HUES48 (cell line): ENCODE data around the gene C1orf50.

Experiments used
- H3K27ac ChIP-seq: one replicate; pipeline ENCODE4 v1.7.0; 2013; ENCODE audit warnings: low read depth, low read length, inconsistent platforms
- H3K27me3 ChIP-seq: 2 replicates; pipeline ENCODE4 v1.6.1; 2013; ENCODE audit warnings: mild to moderate bottlenecking, low read length; ENCODE audit not compliant: control insufficient read depth, insufficient read depth
- H3K36me3 ChIP-seq: 2 replicates; pipeline ENCODE4 v1.6.1; 2013; ENCODE audit warnings: low read length; ENCODE audit not compliant: control insufficient read depth, insufficient read depth
- H3K4me1 ChIP-seq: 2 replicates; pipeline ENCODE4 v1.6.1; 2013; ENCODE audit warnings: mild to moderate bottlenecking, low read length; ENCODE audit not compliant: control insufficient read depth, insufficient read depth
- H3K4me3 ChIP-seq: 2 replicates; pipeline ENCODE4 v1.5.1; 2013; ENCODE audit warnings: mild to moderate bottlenecking, low read depth, low read length
- H3K9ac ChIP-seq: 2 replicates; pipeline ENCODE4 v1.6.1; 2013; ENCODE audit warnings: mild to moderate bottlenecking, low read depth, low read length, moderate library complexity
- H3K9me3 ChIP-seq: 2 replicates; pipeline ENCODE4 v1.6.1; 2013; ENCODE audit warnings: low read length; ENCODE audit not compliant: control insufficient read depth, insufficient read depth

C1orf50 gene

GRCh38 chr1:42734201-42735035 lies 32.6 kb upstream of the C1orf50 start:
- Histone ChIP-seq H3K4me1 (peaks cover 9% of the 10 kb centered on the region), H3K9ac (no peak overlapping the region), H3K27ac (no peak overlapping the region), H3K9me3 (no peaks in the 10 kb centered on the region), H3K27me3 (no peaks in the 10 kb centered on the region), H3K36me3 (no peaks in the 10 kb centered on the region), H3K4me3 (no peak overlapping the region)

- Histone ChIP-seq H3K9ac (no peak overlapping the region), H3K4me1 (peaks cover 15% of the 10 kb centered on the region), H3K4me3 (no peak overlapping the region), H3K27me3 (no peaks in the 10 kb centered on the region), H3K36me3 (no peaks in the 10 kb centered on the region), H3K27ac (no peak overlapping the region), H3K9me3 (no peaks in the 10 kb centered on the region)
Measured at GRCh38 chr1:42735056-42735455, 32.0 kb upstream of the C1orf50 start.

GRCh38 chr1:42735477-42736105 lies 31.5 kb upstream of the C1orf50 start:
- Histone ChIP-seq H3K9ac (no peak overlapping the region), H3K27me3 (no peaks in the 10 kb centered on the region), H3K9me3 (no peaks in the 10 kb centered on the region), H3K4me1 (peaks cover 18% of the 10 kb centered on the region), H3K4me3 (no peak overlapping the region), H3K27ac (no peak overlapping the region), H3K36me3 (no peaks in the 10 kb centered on the region)

GRCh38 chr1:42736152-42736551 lies 30.9 kb upstream of the C1orf50 start:
- H3K27ac ChIP-seq, result no peak overlapping the region
- H3K4me1 ChIP-seq, result peaks cover 18% of the 10 kb centered on the region
- no peak overlapping the region for H3K4me3 ChIP-seq
- no peaks in the 10 kb centered on the region for H3K27me3 ChIP-seq
- no peak overlapping the region for H3K9ac ChIP-seq
- H3K9me3 ChIP-seq, result no peaks in the 10 kb centered on the region
- no peaks in the 10 kb centered on the region for H3K36me3 ChIP-seq

- Histone ChIP-seq H3K4me3 (no peak overlapping the region), H3K9me3 (no peaks in the 10 kb centered on the region), H3K27me3 (no peaks in the 10 kb centered on the region), H3K36me3 (no peaks in the 10 kb centered on the region), H3K27ac (no peak overlapping the region), H3K9ac (no peak overlapping the region), H3K4me1 (peaks cover 22% of the 10 kb centered on the region)
Measured at GRCh38 chr1:42736571-42737200, 30.4 kb upstream of the C1orf50 start.

- Histone ChIP-seq H3K27me3 (no peaks in the 10 kb centered on the region), H3K27ac (no peak overlapping the region), H3K9ac (no peak overlapping the region), H3K4me3 (no peak overlapping the region), H3K36me3 (no peaks in the 10 kb centered on the region), H3K9me3 (no peaks in the 10 kb centered on the region), H3K4me1 (peaks cover 25% of the 10 kb centered on the region)
Measured at GRCh38 chr1:42737257-42737656, 29.8 kb upstream of the C1orf50 start.

GRCh38 chr1:42737986-42738677 lies 28.9 kb upstream of the C1orf50 start:
- H3K4me1 ChIP-seq, result peaks cover 25% of the 10 kb centered on the region
- no peak overlapping the region for H3K9ac ChIP-seq
- no peak overlapping the region for H3K4me3 ChIP-seq

GRCh38 chr1:42738678-42739226 lies 28.3 kb upstream of the C1orf50 start:
- H3K36me3 ChIP-seq, result no peaks in the 10 kb centered on the region
- H3K27ac ChIP-seq, result no peak overlapping the region
- H3K9me3 ChIP-seq, result no peaks in the 10 kb centered on the region
- no peak overlapping the region for H3K4me3 ChIP-seq
- H3K9ac ChIP-seq, result no peak overlapping the region
- no peaks in the 10 kb centered on the region for H3K27me3 ChIP-seq
- H3K4me1 ChIP-seq, result peaks cover 25% of the 10 kb centered on the region

More at GRCh38 chr1:42737986-42738677, 28.9 kb upstream of the C1orf50 start:
- no peaks in the 10 kb centered on the region for H3K9me3 ChIP-seq
- H3K36me3 ChIP-seq, result no peaks in the 10 kb centered on the region
- H3K27me3 ChIP-seq, result no peaks in the 10 kb centered on the region
- no peak overlapping the region for H3K27ac ChIP-seq

GRCh38 chr1:42739753-42740700 lies 27.0 kb upstream of the C1orf50 start, which contains the start of gene CLDN19:
Gene CLDN19, minus strand, starts transcription at chr1:42740236. Its CDS starts 173 bp downstream, at chr1:42740063.
- H3K4me1 ChIP-seq, result peaks cover 25% of the 10 kb centered on the region

More at GRCh38 chr1:42739753-42740700, 27.0 kb upstream of the C1orf50 start, which contains the start of gene CLDN19:
- H3K4me3 ChIP-seq, result peak within 1 kb of the TSS; percentile 47
- no peak within 1 kb of the TSS for H3K9ac ChIP-seq
- H3K27ac ChIP-seq, result peak within 1 kb of the TSS; percentile 59
- no peaks in the 10 kb centered on the region for H3K27me3 ChIP-seq
- H3K9me3 ChIP-seq, result no peaks in the 10 kb centered on the region
- H3K36me3 ChIP-seq, result no peaks in the 10 kb centered on the region
